ENCODE results near the gene P2RY6.

GRCh38 chr11:73295241-73295995, 23.3 kb downstream of the P2RY6 start:
- no peak for TF ChIP-seq MAX (IDR thresholded peaks at IDR 0.05; ENCODE audit: low read depth, low read length)
- TF ChIP-seq CTCF (IDR thresholded peaks at IDR 0.05; ENCODE audit: low read depth, low read length), result peak; percentile 100
- no peak for TF ChIP-seq POLR2A (IDR thresholded peaks at IDR 0.05; ENCODE audit: extremely low read depth, insufficient read length)
